Activated T-helper 2 cell treated with anti-CD3 and anti-CD28 coated beads, Interferon-gamma antibody, Interleukin-2, Interleukin-4, amounts not matched to agents 10 μg/mL and 5 μg/mL and 100 μg/mL, durations not matched to agents 14 hours and 24 hours and 36 hours (primary cell): ENCODE measurements around the gene PPP1R8. TPM values are rescaled to one million over a fixed set of nuclear protein-coding genes. Genes with fewer than 3 reads are reported as not detected.
"Not testable (repeated sequence)": the region's sequence is repeated elsewhere in the genome, so short reads cannot be mapped to it uniquely, and the experiment has no call there.

Source experiments
- DNase-seq: peaks from one replicate; pipeline ENCODE4 v3.0.0; 2021; ENCODE audit warnings: low spot score
- H3K27ac Mint-ChIP-seq: one replicate; pipeline ENCODE4 v1.8.0; 2021; ENCODE audit warnings: mixed read lengths
- H3K27me3 Mint-ChIP-seq: one replicate; pipeline ENCODE4 v1.8.0; 2021; ENCODE audit warnings: low read depth, mixed read lengths
- H3K36me3 Mint-ChIP-seq: one replicate; pipeline ENCODE4 v1.8.0; 2021; ENCODE audit warnings: low read depth, mixed read lengths
- H3K4me1 Mint-ChIP-seq: one replicate; pipeline ENCODE4 v1.8.0; 2021; ENCODE audit warnings: low read depth, mixed read lengths
- H3K4me3 Mint-ChIP-seq: one replicate; pipeline ENCODE4 v1.8.0; 2021; ENCODE audit warnings: low read depth, mild to moderate bottlenecking, moderate library complexity, mixed read lengths
- H3K9me3 Mint-ChIP-seq: one replicate; pipeline ENCODE4 v1.8.0; 2021; ENCODE audit warnings: mixed read lengths
- intact Hi-C: fragments of 100-400 bp; cut with micrococcal nuclease; formaldehyde crosslinking; loops from one replicate; pipeline ENCODE4 v1.15.1; 2023
- total RNA-seq: library from RNA; stranded (reverse); gene quantifications from 2 replicates; pipeline ENCODE4 v1.2.3, GENCODE V29; 2022

PPP1R8 gene
- total RNA-seq, 1 donor from 2014 or later, result 71.8 TPM

GRCh38 chr1:27811741-27812500, 18.7 kb upstream of the PPP1R8 start:
- Mint-ChIP-seq H3K4me3 (no peak overlapping the region), H3K27me3 (no peaks in the 10 kb centered on the region), H3K4me1 (no peaks in the 10 kb centered on the region), H3K27ac (no peak overlapping the region), H3K36me3 (peaks cover 36% of the 10 kb centered on the region), H3K9me3 (no peaks in the 10 kb centered on the region)
- intact Hi-C loops, result no loop called here
- no peak for DNase-seq

DNA sequence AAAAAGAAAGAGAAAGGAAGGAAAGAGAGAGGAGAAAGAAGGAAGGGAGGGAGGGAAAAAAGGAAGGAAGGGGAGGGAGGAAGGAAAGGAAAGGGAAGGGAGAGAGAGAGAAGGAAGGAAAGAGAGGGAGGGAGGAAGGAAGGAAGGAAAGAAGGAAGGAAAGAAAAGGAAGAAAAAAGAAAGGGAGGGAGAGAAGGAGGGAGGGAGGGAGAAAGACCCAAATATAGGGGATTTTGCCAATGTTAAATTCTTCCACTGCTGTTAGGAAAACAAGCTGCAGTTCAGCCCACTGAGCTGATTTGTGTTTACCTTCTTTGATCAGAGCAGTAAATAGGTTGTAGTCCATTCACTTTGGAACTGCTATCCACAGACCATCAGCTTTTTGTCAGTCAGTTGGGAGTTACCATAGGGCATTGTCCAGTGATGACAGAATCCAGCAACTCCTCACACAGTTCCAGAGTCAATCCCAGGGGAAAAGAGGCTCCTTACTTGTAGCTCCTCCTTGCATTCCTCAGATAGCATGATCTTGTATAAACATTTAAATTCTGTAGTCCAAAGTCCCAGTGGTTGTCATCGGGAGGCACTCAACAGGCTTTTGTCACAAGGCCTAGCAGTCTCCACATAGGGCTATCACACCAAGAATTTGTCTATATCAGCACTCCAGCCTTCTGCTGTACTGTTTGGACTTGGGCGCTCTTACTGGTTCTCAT, 13.5 kb upstream of the PPP1R8 start:
- peaks cover 46% of the 10 kb centered on the region for H3K36me3 Mint-ChIP-seq
- no peak overlapping the region for H3K27ac Mint-ChIP-seq

DNA sequence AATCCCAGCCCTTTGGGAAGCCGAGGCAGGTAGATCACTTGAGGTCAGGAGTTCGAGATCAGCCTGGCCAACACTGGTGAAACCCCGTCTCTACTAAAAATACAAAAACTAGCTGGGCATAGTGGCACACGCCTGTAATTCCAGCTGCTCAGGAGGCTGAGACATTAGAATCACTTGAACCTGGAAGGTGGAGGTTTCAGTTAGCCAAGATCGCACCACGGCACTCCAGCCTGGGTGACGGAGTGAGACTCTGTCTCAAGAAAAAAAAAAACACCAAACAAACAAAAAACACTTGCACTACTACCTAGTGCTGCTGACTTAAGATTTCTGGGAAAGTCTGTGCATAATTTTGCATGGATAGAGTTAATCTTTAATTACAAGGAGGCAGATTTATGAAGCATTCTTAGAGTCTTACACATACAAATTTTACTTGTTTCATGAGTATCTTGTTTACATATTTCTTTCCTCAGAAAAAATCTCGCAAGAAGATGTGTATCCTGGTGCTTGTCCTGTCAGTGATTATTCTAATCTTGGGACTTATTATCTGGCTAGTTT, 8.7 kb upstream of the PPP1R8 start:
- Mint-ChIP-seq H3K9me3 (no peaks in the 10 kb centered on the region), H3K4me3 (no peak overlapping the region), H3K36me3 (peaks cover 33% of the 10 kb centered on the region), H3K27me3 (no peaks in the 10 kb centered on the region), H3K4me1 (no peaks in the 10 kb centered on the region), H3K27ac (no peak overlapping the region)
- intact Hi-C loops, result no loop called here
- DNase-seq, result no peak

More for the DNA sequence above, 13.5 kb upstream of the PPP1R8 start:
- Mint-ChIP-seq H3K4me3 (no peak overlapping the region), H3K9me3 (no peaks in the 10 kb centered on the region), H3K27me3 (no peaks in the 10 kb centered on the region), H3K4me1 (no peaks in the 10 kb centered on the region)
- intact Hi-C loops, result no loop called here
- no peak for DNase-seq

DNA sequence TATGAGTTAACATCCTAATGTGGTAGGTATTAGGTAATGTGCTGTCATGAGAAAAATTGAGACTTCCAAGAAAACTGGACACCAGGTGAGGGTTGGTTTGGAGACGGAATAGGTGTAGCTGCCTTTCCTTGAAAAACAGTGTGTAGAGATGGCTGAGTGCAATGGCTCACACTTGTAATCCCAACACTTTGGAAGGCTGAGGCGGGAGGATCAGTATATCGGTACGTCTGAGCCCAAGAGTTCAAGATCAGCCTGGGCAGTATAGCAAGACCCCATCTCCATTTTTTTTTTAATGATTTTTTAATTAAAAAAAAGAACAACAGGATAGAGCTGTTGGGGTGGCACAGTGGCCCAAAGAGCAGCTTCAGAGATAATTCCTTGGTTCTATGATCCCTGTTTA, 6.8 kb upstream of the PPP1R8 start:
- Mint-ChIP-seq H3K4me3 (no peak overlapping the region), H3K4me1 (no peaks in the 10 kb centered on the region), H3K27me3 (no peaks in the 10 kb centered on the region), H3K27ac (no peak overlapping the region), H3K9me3 (no peaks in the 10 kb centered on the region), H3K36me3 (peaks cover 23% of the 10 kb centered on the region)
- no peak for DNase-seq
- intact Hi-C loops, result no loop called here

GRCh38 chr1:27824411-27824810, 6.2 kb upstream of the PPP1R8 start:
- intact Hi-C loops, result no loop called here
- Mint-ChIP-seq H3K4me1 (no peaks in the 10 kb centered on the region), H3K9me3 (no peaks in the 10 kb centered on the region), H3K27ac (no peak overlapping the region), H3K4me3 (no peak overlapping the region), H3K27me3 (no peaks in the 10 kb centered on the region), H3K36me3 (peaks cover 20% of the 10 kb centered on the region)
- DNase-seq, result no peak

GRCh38 chr1:27829339-27829960, 1.1 kb upstream of the PPP1R8 start:
- DNase-seq, intact Hi-C loops, H3K27me3 Mint-ChIP-seq, H3K27ac Mint-ChIP-seq, H3K9me3 Mint-ChIP-seq: not testable (repeated sequence)
- Mint-ChIP-seq H3K36me3 (peaks cover 25% of the 10 kb centered on the region), H3K4me3 (peak overlapping the region; percentile 96), H3K4me1 (peaks cover 22% of the 10 kb centered on the region)

- H3K27me3 Mint-ChIP-seq, result no peaks in the 10 kb centered on the region
- peaks cover 28% of the 10 kb centered on the region for H3K4me1 Mint-ChIP-seq
- no peaks in the 10 kb centered on the region for H3K9me3 Mint-ChIP-seq
- intact Hi-C loops, result loop anchor here (1.0 to 2.0 kb wide), 3 partner anchors 59 to 163 kb away; no protein-coding TSS in a partner anchor
- peak overlapping the region; percentile 93 for H3K27ac Mint-ChIP-seq
- peak overlapping the region; percentile 96 for H3K4me3 Mint-ChIP-seq
- no peak for DNase-seq
- peaks cover 37% of the 10 kb centered on the region for H3K36me3 Mint-ChIP-seq
These were observed 1.2 kb downstream of the PPP1R8 start for GRCh38 chr1:27831568-27832410.

GRCh38 chr1:27832762-27833161, 2.2 kb downstream of the PPP1R8 start:
- Mint-ChIP-seq H3K36me3 (peaks cover 40% of the 10 kb centered on the region), H3K4me3 (peak overlapping the region; percentile 96), H3K27me3 (no peaks in the 10 kb centered on the region), H3K27ac (peak overlapping the region; percentile 28), H3K4me1 (peaks cover 28% of the 10 kb centered on the region), H3K9me3 (no peaks in the 10 kb centered on the region)
- intact Hi-C loops, result no loop called here
- no peak for DNase-seq

DNA sequence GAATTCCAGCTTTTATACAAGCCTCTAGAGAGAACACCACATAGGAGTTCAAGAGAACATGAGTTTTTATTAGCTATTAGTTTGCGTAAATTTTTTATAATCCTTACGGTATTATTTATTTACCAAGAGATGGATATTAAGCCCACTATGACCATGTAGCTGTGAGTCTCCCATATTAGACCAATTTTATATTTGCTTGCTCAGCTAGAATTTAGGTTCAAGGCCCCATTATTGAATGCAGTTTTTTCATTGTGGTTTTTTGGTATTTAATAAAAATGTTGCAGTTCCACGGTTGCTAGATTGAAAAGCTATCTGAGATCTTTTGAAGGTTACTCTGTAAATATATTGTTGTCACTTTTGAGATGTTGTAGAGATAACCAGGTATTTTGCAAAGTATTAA, 2.9 kb downstream of the PPP1R8 start:
- intact Hi-C loops, result no loop called here

DNA sequence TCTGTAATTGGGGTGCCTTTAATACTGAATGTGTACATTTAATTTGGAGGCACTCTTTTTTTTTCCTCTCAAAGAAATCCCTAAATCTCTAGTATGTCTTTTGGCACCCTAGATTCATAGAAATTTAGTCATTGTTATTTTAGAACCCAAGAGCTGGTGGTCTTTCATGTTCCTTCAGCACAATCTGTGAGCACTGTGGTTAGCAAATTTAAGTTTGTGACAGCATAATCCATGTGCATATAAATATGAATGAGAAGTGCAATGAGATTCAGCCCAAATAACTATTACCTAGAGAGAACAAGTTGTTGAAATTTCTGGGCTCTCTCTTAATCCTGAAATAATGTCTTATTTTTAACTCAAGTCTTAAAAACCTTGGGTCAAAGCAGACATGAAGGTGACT, 4.5 kb downstream of the PPP1R8 start:
- intact Hi-C loops, result no loop called here
- Mint-ChIP-seq H3K9me3 (no peaks in the 10 kb centered on the region), H3K27me3 (no peaks in the 10 kb centered on the region), H3K36me3 (peaks cover 52% of the 10 kb centered on the region), H3K4me3 (no peak overlapping the region), H3K27ac (no peak overlapping the region), H3K4me1 (peaks cover 26% of the 10 kb centered on the region)
- DNase-seq, result no peak

More for the DNA sequence above, 2.9 kb downstream of the PPP1R8 start:
- Mint-ChIP-seq H3K4me3 (no peak overlapping the region), H3K36me3 (peaks cover 40% of the 10 kb centered on the region), H3K27ac (no peak overlapping the region), H3K4me1 (peaks cover 28% of the 10 kb centered on the region), H3K9me3 (no peaks in the 10 kb centered on the region), H3K27me3 (no peaks in the 10 kb centered on the region)
- DNase-seq, result no peak

DNA sequence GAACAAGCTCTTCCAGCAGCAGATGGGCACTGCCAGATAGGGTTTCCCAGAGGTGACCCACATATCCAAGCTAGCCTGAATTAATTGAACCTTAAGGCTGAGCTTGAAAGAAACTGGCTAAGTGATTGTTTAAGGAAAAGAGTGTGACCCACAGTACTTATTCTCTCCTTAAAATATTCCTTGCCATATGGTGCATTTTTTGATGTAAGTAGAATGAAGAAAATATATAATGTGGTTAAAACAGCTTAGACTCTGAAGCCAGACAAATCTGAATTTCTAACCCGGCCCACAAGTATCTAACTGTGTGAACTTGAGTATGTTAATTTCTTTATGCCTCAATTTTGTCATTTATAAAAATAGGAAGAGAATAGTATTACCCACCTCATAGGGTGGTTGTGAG, 4.9 kb downstream of the PPP1R8 start:
- H3K4me3 Mint-ChIP-seq, result no peak overlapping the region
- no peaks in the 10 kb centered on the region for H3K27me3 Mint-ChIP-seq
- H3K27ac Mint-ChIP-seq, result no peak overlapping the region
- peaks cover 56% of the 10 kb centered on the region for H3K36me3 Mint-ChIP-seq
- H3K4me1 Mint-ChIP-seq, result peaks cover 26% of the 10 kb centered on the region
- DNase-seq, result no peak
- intact Hi-C loops, result no loop called here
- no peaks in the 10 kb centered on the region for H3K9me3 Mint-ChIP-seq

- Mint-ChIP-seq H3K27ac (no peak overlapping the region), H3K4me1 (no peaks in the 10 kb centered on the region), H3K4me3 (no peak overlapping the region), H3K36me3 (peaks cover 59% of the 10 kb centered on the region), H3K9me3 (no peaks in the 10 kb centered on the region), H3K27me3 (no peaks in the 10 kb centered on the region)
- intact Hi-C loops, result loop anchor here (10.0 kb wide), 1 partner anchor 355 kb away; no protein-coding TSS in a partner anchor
- no peak for DNase-seq
These were observed 19.4 kb downstream of the PPP1R8 start for GRCh38 chr1:27849951-27850350.
